Nephron (organoid): ENCODE results near the gene ZG16B.

ENCODE experiments used
- H3K27ac Mint-ChIP-seq, 3 experiments: 2 replicates each; pipeline ENCODE4 v1.8.0; 2020; ENCODE audit warnings: mixed read lengths in 3 of 3, mild to moderate bottlenecking in 2 of 3, moderate library complexity in 1 of 3
- H3K27me3 Mint-ChIP-seq: 2 replicates; pipeline ENCODE4 v1.8.0; 2021; ENCODE audit warnings: low read depth, mild to moderate bottlenecking, moderate library complexity, mixed read lengths
- H3K36me3 Mint-ChIP-seq: 2 replicates; pipeline ENCODE4 v1.8.0; 2020; ENCODE audit warnings: low read depth, mixed read lengths
- H3K4me1 Mint-ChIP-seq: 2 replicates; pipeline ENCODE4 v1.8.0; 2020; ENCODE audit warnings: mixed read lengths
- H3K4me3 Mint-ChIP-seq, 3 experiments: 2 replicates each; pipeline ENCODE4 v1.8.0; 2020; ENCODE audit warnings: mild to moderate bottlenecking in 3 of 3, mixed read lengths in 3 of 3, moderate library complexity in 2 of 3
- H3K9me3 Mint-ChIP-seq: 2 replicates; pipeline ENCODE4 v1.8.0; 2020; ENCODE audit warnings: mixed read lengths
- TF ChIP-seq, protein P1 (sequence below), 3 experiments: fragments of 200-600 bp; sonication (generic); IDR thresholded peaks; one replicate each; pipeline ENCODE4 v1.5.0; 2021; ENCODE audit warnings: antibody characterized with exemption in 3 of 3; ENCODE audit not compliant: unreplicated experiment in 3 of 3

ZG16B gene

DNA sequence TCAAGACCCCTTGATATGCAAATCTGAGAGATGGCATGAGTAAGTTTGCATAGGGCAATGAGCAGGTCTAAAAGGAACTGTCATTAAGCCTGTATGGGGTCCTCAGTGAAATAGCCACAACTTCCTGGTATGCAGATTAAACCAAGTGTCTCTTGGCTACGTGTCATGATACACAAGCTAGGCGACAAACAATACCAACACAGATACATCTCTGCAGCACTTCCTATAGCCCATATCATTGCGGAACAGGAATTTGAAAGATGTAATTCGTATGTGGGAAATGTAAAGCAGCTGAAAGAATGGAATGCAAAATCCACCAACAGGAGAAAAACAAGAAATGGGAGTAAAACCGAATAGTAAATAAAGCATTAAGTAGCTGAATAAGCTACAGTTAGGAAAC is 15.0 kb downstream of the ZG16B start:
- Mint-ChIP-seq H3K27me3 (peaks cover 38% of the 10 kb centered on the region), H3K4me1 (no peaks in the 10 kb centered on the region)
- TF ChIP-seq, protein P1, sequence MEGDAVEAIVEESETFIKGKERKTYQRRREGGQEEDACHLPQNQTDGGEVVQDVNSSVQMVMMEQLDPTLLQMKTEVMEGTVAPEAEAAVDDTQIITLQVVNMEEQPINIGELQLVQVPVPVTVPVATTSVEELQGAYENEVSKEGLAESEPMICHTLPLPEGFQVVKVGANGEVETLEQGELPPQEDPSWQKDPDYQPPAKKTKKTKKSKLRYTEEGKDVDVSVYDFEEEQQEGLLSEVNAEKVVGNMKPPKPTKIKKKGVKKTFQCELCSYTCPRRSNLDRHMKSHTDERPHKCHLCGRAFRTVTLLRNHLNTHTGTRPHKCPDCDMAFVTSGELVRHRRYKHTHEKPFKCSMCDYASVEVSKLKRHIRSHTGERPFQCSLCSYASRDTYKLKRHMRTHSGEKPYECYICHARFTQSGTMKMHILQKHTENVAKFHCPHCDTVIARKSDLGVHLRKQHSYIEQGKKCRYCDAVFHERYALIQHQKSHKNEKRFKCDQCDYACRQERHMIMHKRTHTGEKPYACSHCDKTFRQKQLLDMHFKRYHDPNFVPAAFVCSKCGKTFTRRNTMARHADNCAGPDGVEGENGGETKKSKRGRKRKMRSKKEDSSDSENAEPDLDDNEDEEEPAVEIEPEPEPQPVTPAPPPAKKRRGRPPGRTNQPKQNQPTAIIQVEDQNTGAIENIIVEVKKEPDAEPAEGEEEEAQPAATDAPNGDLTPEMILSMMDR (IDR thresholded peaks at IDR 0.05; ENCODE audit: unreplicated experiment in 3 of 3), result no peak

GRCh38 chr16:2846511-2847310 is 16.6 kb downstream of the ZG16B start:
- Mint-ChIP-seq H3K4me1 (no peaks in the 10 kb centered on the region), H3K27ac (no peak overlapping the region), H3K27me3 (peaks cover 37% of the 10 kb centered on the region), H3K36me3 (no peaks in the 10 kb centered on the region), H3K4me3 (no peak overlapping the region), H3K9me3 (no peaks in the 10 kb centered on the region)
- TF ChIP-seq, protein P1 (IDR thresholded peaks at IDR 0.05; ENCODE audit: unreplicated experiment in 3 of 3), result no peak

More for the DNA sequence above, 15.0 kb downstream of the ZG16B start:
- no peaks in the 10 kb centered on the region for H3K9me3 Mint-ChIP-seq
- no peak overlapping the region for H3K27ac Mint-ChIP-seq
- no peaks in the 10 kb centered on the region for H3K36me3 Mint-ChIP-seq
- no peak overlapping the region for H3K4me3 Mint-ChIP-seq

- no peak overlapping the region for H3K4me3 Mint-ChIP-seq
- H3K27ac Mint-ChIP-seq, result no peak overlapping the region
- no peaks in the 10 kb centered on the region for H3K4me1 Mint-ChIP-seq
- H3K36me3 Mint-ChIP-seq, result no peaks in the 10 kb centered on the region
- H3K9me3 Mint-ChIP-seq, result peaks cover 3% of the 10 kb centered on the region
- H3K27me3 Mint-ChIP-seq, result peaks cover 33% of the 10 kb centered on the region
- TF ChIP-seq, protein P1 (IDR thresholded peaks at IDR 0.05; ENCODE audit: unreplicated experiment in 3 of 3), result no peak
Measured at GRCh38 chr16:2848933-2849725, 19.0 kb downstream of the ZG16B start.

DNA sequence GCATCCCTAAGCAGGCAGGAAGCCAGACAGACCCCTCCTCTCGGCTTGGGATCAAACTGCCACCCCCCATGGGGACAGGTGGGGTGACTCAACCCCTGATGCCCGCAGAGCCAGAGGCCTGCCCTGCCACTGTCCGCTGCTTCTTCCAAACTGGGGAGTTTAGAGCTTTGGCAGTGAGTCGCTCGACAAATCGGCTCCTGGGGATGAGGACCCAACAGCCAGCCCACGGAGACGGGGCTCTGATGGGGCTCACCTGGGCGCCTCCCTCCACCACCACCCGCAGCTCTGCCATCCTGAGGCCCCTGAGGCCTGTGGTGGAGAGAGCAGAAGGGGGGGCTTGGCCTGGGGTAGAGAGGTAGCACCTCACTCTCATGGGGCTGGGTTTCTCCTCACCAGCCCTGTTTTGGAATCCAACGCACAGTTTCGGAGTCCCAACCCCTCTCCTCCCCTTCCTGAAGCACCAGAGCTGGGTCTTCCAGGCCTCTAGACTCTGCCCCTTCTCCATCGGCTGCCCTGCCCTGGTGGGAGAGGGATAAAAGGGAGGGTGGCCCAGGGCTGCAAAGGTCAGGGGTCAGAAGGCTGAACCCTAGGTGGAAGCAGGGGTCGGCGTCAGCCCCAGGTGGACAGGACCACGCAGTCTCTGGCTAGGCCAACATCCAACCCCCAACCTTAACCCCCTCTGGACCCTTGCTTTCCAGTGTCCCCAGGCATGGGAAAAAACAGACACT is 22.1 kb downstream of the ZG16B start:
- TF ChIP-seq, protein P1 (IDR thresholded peaks at IDR 0.05; ENCODE audit: unreplicated experiment in 3 of 3), result no peak
- Mint-ChIP-seq H3K4me3 (no peak overlapping the region), H3K4me1 (no peaks in the 10 kb centered on the region), H3K36me3 (no peaks in the 10 kb centered on the region), H3K27me3 (peaks cover 47% of the 10 kb centered on the region), H3K27ac (no peak overlapping the region), H3K9me3 (peaks cover 10% of the 10 kb centered on the region)

- Mint-ChIP-seq H3K27ac (no peak overlapping the region), H3K9me3 (peaks cover 10% of the 10 kb centered on the region), H3K27me3 (peaks cover 53% of the 10 kb centered on the region), H3K36me3 (no peaks in the 10 kb centered on the region), H3K4me1 (no peaks in the 10 kb centered on the region), H3K4me3 (no peak overlapping the region)
- TF ChIP-seq, protein P1 (IDR thresholded peaks at IDR 0.05; ENCODE audit: unreplicated experiment in 3 of 3), result no peak
Measured at GRCh38 chr16:2852731-2853507, 22.8 kb downstream of the ZG16B start.
